K562 (cell line): ENCODE measurements around the gene ACTN4. TPM values are rescaled to one million over a fixed set of nuclear protein-coding genes. Genes with fewer than 3 reads are reported as not detected.

ENCODE experiments used
- ATAC-seq: fragments of 200-7000 bp; cut with Tn5 transposase; 3 replicates; pipeline ENCODE4 v1.9.1; 2020; ENCODE audit warnings: moderate library complexity
- BruUV-seq: library from RNA; stranded (reverse); fragments of 400-500 nt; replicated peaks from 2 replicates; lab custom pipeline; 2021; lab: Mats Ljungman, UMichigan
- CTCF ChIA-PET: fragments of 300-600 bp; formaldehyde crosslinking; extraction: SDS; loops from one replicate; lab custom pipeline; 2021; ENCODE audit warnings: low intra/inter-chr PET ratio; lab: Yijun Ruan, JAX
- POLR2A ChIA-PET: fragments of 300-600, 350-650 bp; sonication (Branson Sonifier 250); formaldehyde crosslinking; extraction: SDS; loops from one replicate; lab custom pipeline; 2021; ENCODE audit warnings: antibody characterized with exemption, inconsistent platforms; lab: Yijun Ruan, JAX
- DNase-seq, 4 experiments: peaks; one replicate each; pipeline versions ENCODE4 v3.0.0 to v3.0.0-alpha.2; 2011 to 2018; ENCODE audit warnings: low spot score in 3 of 4, mixed read lengths in 3 of 4; ENCODE audit errors: extremely low read depth in 1 of 4
- FAIRE-seq: peaks from 2 replicates; lab custom pipeline; 2011; peaks lifted over from hg19 to GRCh38; lab: Jason Lieb, UNC
- H2AFZ ChIP-seq: 2 replicates; pipeline ENCODE4 v1.6.0; 2011; ENCODE audit warnings: low read depth, low read length, control low read depth, inconsistent platforms
- H3K27ac ChIP-seq: fragments of 200-600 bp; 3 replicates; pipeline ENCODE4 v1.8.0; 2011; ENCODE audit warnings: low read depth, mild to moderate bottlenecking, control low read depth, inconsistent platforms, low read length, moderate library complexity, mixed read lengths; ENCODE audit errors: extremely low read depth
- H3K27me3 ChIP-seq, 2 experiments: fragments of 300-600 bp in 1 of 2; 2 replicates in 1 of 2; 3 replicates in 1 of 2; pipeline versions ENCODE4 v1.6.0 to v1.8.0; 2011; ENCODE audit warnings: inconsistent platforms in 2 of 2, low read length in 2 of 2, mild to moderate bottlenecking in 1 of 2, mixed read lengths in 1 of 2, moderate library complexity in 1 of 2; ENCODE audit not compliant: control insufficient read depth in 2 of 2, insufficient read depth in 2 of 2
- H3K36me3 ChIP-seq: fragments of 300-600 bp; 3 replicates; pipeline ENCODE4 v1.8.0; 2011; ENCODE audit warnings: mild to moderate bottlenecking, low read length, inconsistent platforms; ENCODE audit not compliant: control insufficient read depth, insufficient read depth
- H3K4me1 ChIP-seq, 2 experiments: fragments of 200-600 bp in 1 of 2; replicated peaks in 1 of 2; 2 replicates in 1 of 2; 3 replicates in 1 of 2; pipeline versions ENCODE4 v1.5.1 to v1.8.0; 2011; ENCODE audit warnings: inconsistent platforms in 2 of 2, low read length in 2 of 2, mild to moderate bottlenecking in 1 of 2, mixed read lengths in 1 of 2, moderate library complexity in 1 of 2; ENCODE audit not compliant: control insufficient read depth in 2 of 2, insufficient read depth in 2 of 2
- H3K4me2 ChIP-seq: 2 replicates; pipeline ENCODE4 v1.6.1; 2011; ENCODE audit warnings: low read length, control low read depth, inconsistent platforms, mixed read lengths; ENCODE audit not compliant: insufficient read depth
- H3K4me3 ChIP-seq: fragments of 200-600 bp; sonication (generic), shearing (Covaris generic); 2 replicates; pipeline ENCODE4 v1.5.1; 2016; ENCODE audit warnings: control low read depth, inconsistent platforms
- H3K79me2 ChIP-seq: fragments of 200-600 bp; 3 replicates; pipeline ENCODE4 v1.8.0; 2011; ENCODE audit warnings: low read length, inconsistent platforms; ENCODE audit not compliant: control insufficient read depth, insufficient read depth
- H3K9ac ChIP-seq, 2 experiments: 2 replicates each; pipeline versions ENCODE4 v1.6.0 to v1.6.1; 2011; ENCODE audit warnings: low read depth in 2 of 2, low read length in 2 of 2, control low read depth in 1 of 2, inconsistent platforms in 1 of 2, mild to moderate bottlenecking in 1 of 2, mixed read lengths in 1 of 2; ENCODE audit not compliant: insufficient read depth in 1 of 2
- H3K9me1 ChIP-seq: one replicate; pipeline ENCODE4 v1.6.0; 2011; ENCODE audit warnings: inconsistent platforms, mild to moderate bottlenecking, low read length, moderate library complexity; ENCODE audit not compliant: control insufficient read depth, insufficient read depth
- H3K9me3 ChIP-seq: replicated peaks from 2 replicates; pipeline ENCODE4 v1.5.1; 2011; ENCODE audit warnings: low read depth, low read length, inconsistent platforms; ENCODE audit not compliant: control insufficient read depth, insufficient read depth
- H4K20me1 ChIP-seq: replicated peaks from 2 replicates; pipeline ENCODE4 v1.6.1; 2011; ENCODE audit warnings: low read length, inconsistent platforms, mixed read lengths; ENCODE audit not compliant: control insufficient read depth, insufficient read depth
- BRCA1 ChIP-seq, 2 experiments: fragments of 450-650 bp in 1 of 2; sonication (generic) in 1 of 2; formaldehyde crosslinking in 1 of 2; IDR thresholded peaks; 2 replicates each; pipeline versions ENCODE4 v1.5.0 to v1.6.1; 2017 to 2020; ENCODE audit warnings: mild to moderate bottlenecking in 1 of 2, missing genetic modification reagents in 1 of 2
- CHD1 ChIP-seq: fragments of 200-600 bp; sonication (generic); IDR thresholded peaks from one replicate; pipeline ENCODE4 v1.6.1; 2012; ENCODE audit warnings: mild to moderate bottlenecking, moderate library complexity, low read length, inconsistent platforms
- E2F6 ChIP-seq, 2 experiments: IDR thresholded peaks; 2 replicates each; pipeline ENCODE4 v1.6.1; 2011; ENCODE audit warnings: borderline replicate concordance in 1 of 2, control low read depth in 1 of 2, low read depth in 1 of 2, low read length in 1 of 2, mild to moderate bottlenecking in 1 of 2, mixed read lengths in 1 of 2, moderate library complexity in 1 of 2; ENCODE audit not compliant: insufficient read depth in 1 of 2, insufficient read length in 1 of 2, poor library complexity in 1 of 2, severe bottlenecking in 1 of 2; ENCODE audit errors: extremely low read depth in 1 of 2
- FOS ChIP-seq: IDR thresholded peaks from 3 replicates; pipeline ENCODE4 v1.6.1; 2011; ENCODE audit not compliant: insufficient read length; ENCODE audit errors: extremely low read depth
- HDAC1 ChIP-seq, 2 experiments: fragments of 450-650 bp; IDR thresholded peaks; 2 replicates each; pipeline ENCODE4 v1.6.1; 2016 to 2017; ENCODE audit warnings: inconsistent platforms in 1 of 2, mild to moderate bottlenecking in 1 of 2, moderate library complexity in 1 of 2
- MXI1 ChIP-seq: IDR thresholded peaks from 2 replicates; pipeline ENCODE4 v1.6.1; 2011; ENCODE audit warnings: low read depth, mild to moderate bottlenecking, improper control_type of control experiment, low read length
- PML ChIP-seq: IDR thresholded peaks from 2 replicates; pipeline ENCODE4 v1.6.1; 2012; ENCODE audit warnings: low read length, inconsistent platforms
- RBM39 ChIP-seq: fragments of 200-400 bp; formaldehyde crosslinking; optimal IDR thresholded peaks from 2 replicates; pipeline ENCODE3; 2018; ENCODE audit warnings: low read depth, low read length
- SMC3 ChIP-seq: conservative IDR thresholded peaks from 2 replicates; pipeline ENCODE4 v1.6.1; 2011; ENCODE audit warnings: low read depth, low read length, improper control_type of control experiment; ENCODE audit not compliant: insufficient read depth
- SPI1 ChIP-seq: IDR thresholded peaks from 2 replicates; pipeline ENCODE4 v1.6.1; 2011; ENCODE audit warnings: low read depth, low read length, control low read depth, borderline replicate concordance
- YBX1 ChIP-seq: fragments of 450-650 bp; IDR thresholded peaks from 2 replicates; pipeline ENCODE4 v1.7.1; 2016; ENCODE audit warnings: mild to moderate bottlenecking
- ZFP30 ChIP-seq: fragments of 250-450 bp; sonication (Bioruptor Pico); IDR thresholded peaks from 2 replicates; pipeline ENCODE4 v1.8.0; 2022; ENCODE audit warnings: moderate library complexity, mild to moderate bottlenecking, inconsistent platforms, borderline replicate concordance
- ZNF347 ChIP-seq: fragments of 450-650 bp; formaldehyde crosslinking; IDR thresholded peaks from 2 replicates; pipeline ENCODE4 v1.4.0; 2020; ENCODE audit warnings: low read depth, mild to moderate bottlenecking, moderate library complexity
- WGBS: fragments of 100-300 bp; shearing (Covaris generic); methylation state at CpG from one replicate; pipeline ENCODE4 v1.1.6; 2016; ENCODE audit warnings: low coverage, mixed read lengths; ENCODE audit not compliant: insufficient coverage; ENCODE audit errors: missing lambda C conversion rate; 5-methylcytosine and 5-hydroxymethylcytosine counted together
- in situ Hi-C: fragments of 300-500 bp; cut with MboI; formaldehyde crosslinking; loops from 4 replicates; pipeline ENCODE4 v1.15.0; 2018; ENCODE audit warnings: inconsistent platforms, mixed read lengths
- intact Hi-C: fragments of 100-400 bp; cut with micrococcal nuclease; formaldehyde crosslinking; loops from 2 replicates; pipeline ENCODE4 v1.14.2; 2022
- polyA plus RNA-seq, 8 experiments: library from polyadenylated mRNA; depleted of rRNA in 4 of 8; stranded (reverse) in 5 of 8; unstranded in 3 of 8; fragments of >200 nt; fragmentation: Nextera tagmentation in 2 of 8; fragmentation: Illumina TruSeq in 1 of 8; extraction: Ambion mirVana in 2 of 8; extraction: Trizol in 1 of 8; gene quantifications; 2 replicates each; pipeline versions ENCODE4 v1.2.1 to v1.2.3, GENCODE V29; 2011 to 2014; ENCODE audit warnings: inconsistent platforms in 1 of 8, missing spikeins in 1 of 8
- total RNA-seq, 7 experiments: library from RNA; depleted of rRNA in 6 of 7; stranded (reverse); fragments of >200 nt in 6 of 7; fragmentation: Illumina TruSeq in 2 of 7; extraction: Trizol in 2 of 7; gene quantifications; 2 replicates each; pipeline versions ENCODE4 v1.2.1 to v1.2.3, GENCODE V29; 2011 to 2021; ENCODE audit warnings: low replicate concordance in 1 of 7
- TF ChIP-seq, protein P1 (sequence below): fragments of 450-650 bp; IDR thresholded peaks from 2 replicates; pipeline ENCODE4 v1.6.1; 2016; ENCODE audit warnings: borderline replicate concordance

The ACTN4 gene
- total and polyA plus RNA-seq, 9 of the 15 experiments (the other 6 are each of a cell fraction or from before 2014, with no cell fraction given), result 3.1 to 385 (median 125) TPM

DNA sequence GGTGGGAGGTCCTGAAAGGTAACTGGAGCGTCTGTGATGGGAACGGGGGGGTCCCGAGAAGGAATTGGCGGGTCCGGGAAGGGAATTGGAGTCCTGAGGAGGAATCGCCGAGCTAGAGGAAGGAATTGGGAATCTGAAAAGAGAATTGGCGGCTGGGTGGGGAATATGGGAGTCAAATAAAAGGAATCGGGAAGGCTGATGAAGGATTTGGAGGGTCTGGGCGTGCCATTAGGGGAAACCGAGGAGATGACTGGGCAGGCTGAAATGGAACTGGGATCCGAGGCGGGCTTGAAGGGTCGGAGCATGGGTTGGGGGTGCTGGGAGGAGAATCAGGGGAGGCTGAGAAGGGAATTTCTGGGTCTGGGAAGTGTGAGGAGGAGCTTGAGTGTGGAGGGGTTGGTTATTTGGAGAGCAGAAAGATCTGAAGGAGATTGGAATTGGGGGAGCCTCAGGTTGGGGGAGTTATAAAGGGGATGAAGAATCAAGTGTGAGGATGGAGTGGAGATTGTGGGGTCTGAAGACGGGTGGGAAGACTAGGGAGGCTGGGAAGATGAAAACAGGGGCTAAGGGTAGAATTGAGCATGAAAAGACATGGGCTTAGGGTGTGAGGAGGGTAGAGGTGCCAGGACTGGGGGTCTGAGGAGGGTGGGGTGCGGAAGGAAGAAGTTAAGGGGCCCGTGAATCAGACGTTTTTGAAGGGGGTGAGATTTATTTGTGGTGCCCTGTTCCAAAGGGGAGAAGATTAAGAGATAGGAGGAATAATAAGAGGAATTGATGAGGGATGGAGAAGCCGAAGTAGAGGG is 718 bp downstream of the ACTN4 start (continued):
- TF ChIP-seq BRCA1 (IDR thresholded peaks at IDR 0.05) (no peak), BRCA1 (CRISPR knock-in tag; IDR thresholded peaks at IDR 0.05) (peak; percentile 1; the same call in 1 of the 2 replicates), CHD1 (peak; percentile 47)

DNA sequence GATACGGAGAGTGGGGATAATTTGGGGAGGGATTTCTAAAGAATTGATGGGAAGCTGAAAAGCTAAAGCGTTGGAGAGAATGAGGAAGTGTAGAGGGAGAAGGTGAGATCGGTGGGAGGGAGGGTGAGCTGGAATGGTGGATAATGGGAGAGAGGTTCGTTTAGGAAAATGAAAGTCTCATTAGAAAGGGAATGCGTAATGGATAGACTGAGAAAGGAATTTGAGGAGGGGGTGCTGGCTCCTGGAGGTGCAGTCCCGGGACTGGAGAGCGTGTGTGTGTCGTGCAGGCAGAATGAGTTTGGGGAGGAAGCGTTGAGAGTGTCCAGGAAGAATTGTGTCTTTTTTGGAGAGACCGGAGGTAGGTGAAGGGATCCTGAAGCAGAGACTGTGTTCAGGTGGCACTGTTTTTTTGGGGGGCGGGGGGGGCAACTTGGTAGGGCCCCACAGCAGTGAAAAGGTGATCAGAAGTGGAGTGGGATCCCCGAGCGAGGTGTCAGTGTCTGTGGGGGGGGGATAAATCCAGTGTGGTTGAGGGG is 1.4 kb downstream of the ACTN4 start:
- H3K4me1 ChIP-seq, result peaks cover 38 to 42% of the 10 kb centered on the region in 2 experiments
- ATAC-seq, result no peak
- no peak for DNase-seq
- H2AFZ ChIP-seq, result no peak overlapping the region
- WGBS, result 2% methylated on average over 10 of the region's 13 CpGs
- peak overlapping the region; percentile 94 for H3K4me2 ChIP-seq
- no TSS peak for BruUV-seq
- H3K36me3 ChIP-seq, result peaks cover 17% of the 10 kb centered on the region; the same call in 2 of the 3 replicates
- H3K27me3 ChIP-seq, result no peaks in the 10 kb centered on the region
- H3K4me3 ChIP-seq, result peak overlapping the region; percentile 99
- H3K9me3 ChIP-seq, result no peaks in the 10 kb centered on the region
- H3K27ac ChIP-seq, result peak overlapping the region; percentile 61; the same call in 1 of the 3 replicates
- H3K9me1 ChIP-seq, result no peaks in the 10 kb centered on the region
- H4K20me1 ChIP-seq, result peaks cover 29% of the 10 kb centered on the region
- ChIA-PET CTCF (no interaction called here), POLR2A (interaction anchor here (0.6 to 3.8 kb wide), 7 partner anchors 9 to 84 kb away, joined by 3 to 17 read pairs (median 4); partner anchors contain the start of gene EIF3K)
- intact Hi-C loops (no loop called here), in situ Hi-C loops (no loop called here)
- H3K79me2 ChIP-seq, result peaks cover 64% of the 10 kb centered on the region
- peak overlapping the region; percentile 89 to 97; a peak in 3 of 4 replicates for H3K9ac ChIP-seq
- FAIRE-seq, result no peak
- TF ChIP-seq ZFP30 (CRISPR knock-in tag) (no peak), FOS (no peak), SPI1 (peak; percentile 97), PML (no peak), E2F6 (IDR thresholded peaks at IDR 0.05; ENCODE audit: borderline replicate concordance in 1 of 2, extremely low read depth in 1 of 2, insufficient read depth in 1 of 2, insufficient read length in 1 of 2, low read depth in 1 of 2, low read length in 1 of 2, poor library complexity in 1 of 2, severe bottlenecking in 1 of 2) (no peak), RBM39 (no peak), MXI1 (no peak), YBX1 (no peak), HDAC1 (IDR thresholded peaks at IDR 0.05) (peak in 1 of 2 experiments; percentile 17; a peak in 1 of 4 replicates), SMC3 (no peak), ZNF347 (CRISPR knock-in tag) (no peak)
- TF ChIP-seq, protein P1, sequence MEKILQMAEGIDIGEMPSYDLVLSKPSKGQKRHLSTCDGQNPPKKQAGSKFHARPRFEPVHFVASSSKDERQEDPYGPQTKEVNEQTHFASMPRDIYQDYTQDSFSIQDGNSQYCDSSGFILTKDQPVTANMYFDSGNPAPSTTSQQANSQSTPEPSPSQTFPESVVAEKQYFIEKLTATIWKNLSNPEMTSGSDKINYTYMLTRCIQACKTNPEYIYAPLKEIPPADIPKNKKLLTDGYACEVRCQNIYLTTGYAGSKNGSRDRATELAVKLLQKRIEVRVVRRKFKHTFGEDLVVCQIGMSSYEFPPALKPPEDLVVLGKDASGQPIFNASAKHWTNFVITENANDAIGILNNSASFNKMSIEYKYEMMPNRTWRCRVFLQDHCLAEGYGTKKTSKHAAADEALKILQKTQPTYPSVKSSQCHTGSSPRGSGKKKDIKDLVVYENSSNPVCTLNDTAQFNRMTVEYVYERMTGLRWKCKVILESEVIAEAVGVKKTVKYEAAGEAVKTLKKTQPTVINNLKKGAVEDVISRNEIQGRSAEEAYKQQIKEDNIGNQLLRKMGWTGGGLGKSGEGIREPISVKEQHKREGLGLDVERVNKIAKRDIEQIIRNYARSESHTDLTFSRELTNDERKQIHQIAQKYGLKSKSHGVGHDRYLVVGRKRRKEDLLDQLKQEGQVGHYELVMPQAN, result peak; percentile 63; the same call in 1 of the 2 replicates
